Measurements from ENCODE around the gene CDK5RAP2.

CDK5RAP2 gene

DNA sequence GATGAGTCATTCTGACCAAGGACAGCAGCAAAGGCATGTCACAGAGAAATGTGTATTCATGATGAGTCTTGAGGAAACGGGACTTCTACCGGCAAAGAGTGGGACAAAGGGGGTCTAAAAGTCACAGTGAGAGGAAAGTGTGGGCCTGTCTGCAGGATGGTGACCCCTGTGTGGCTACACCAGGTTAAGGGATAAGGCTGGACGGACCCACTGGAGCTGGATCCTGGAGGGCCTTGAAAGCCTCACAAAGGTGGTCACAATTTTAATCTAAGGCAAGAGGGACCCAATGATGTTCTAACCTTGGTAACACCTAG is 176.5 kb downstream of the CDK5RAP2 start:
- FAIRE-seq = no peak

DNA sequence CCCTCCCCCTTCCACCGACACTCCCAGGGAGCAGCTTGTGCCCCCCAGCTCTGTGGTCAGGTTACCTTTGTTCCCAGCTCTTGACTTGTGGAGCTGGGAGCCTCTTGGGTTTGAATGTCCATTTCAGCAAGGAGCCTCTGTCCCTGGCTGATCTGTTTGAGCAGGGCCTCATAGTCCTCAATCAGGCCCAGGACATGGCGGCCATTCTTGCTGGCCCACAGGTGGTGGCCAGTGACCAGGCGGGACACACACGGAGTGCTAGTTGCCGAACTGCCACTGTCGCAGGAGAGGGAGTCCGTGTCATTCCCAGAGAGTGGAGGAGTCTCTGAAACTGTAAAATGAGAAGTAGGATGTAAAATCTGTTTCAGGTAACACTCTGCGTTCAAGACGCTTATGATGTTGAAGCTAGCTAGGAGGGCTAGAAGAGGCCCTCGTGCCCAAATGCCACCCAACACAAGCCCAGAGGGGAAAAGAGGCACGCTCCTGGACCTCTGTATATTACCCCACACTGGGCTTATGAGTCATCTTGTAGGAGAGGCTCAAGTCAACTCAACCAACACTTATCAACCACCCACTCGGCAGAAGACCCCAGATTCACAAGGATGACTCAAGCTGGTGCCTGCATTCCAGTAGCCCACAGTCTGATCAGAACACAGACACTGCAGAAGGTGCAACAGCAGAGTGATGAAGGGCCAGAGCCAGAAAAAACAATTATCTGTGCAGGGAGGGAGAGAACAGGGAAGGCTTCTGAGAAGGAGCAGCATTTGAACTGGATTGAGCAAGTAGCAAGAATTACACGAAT is 177.0 kb downstream of the CDK5RAP2 start:
- TF ChIP-seq POLR2A (IDR thresholded peaks at IDR 0.05; ENCODE audit: low read depth, low read length) = no peak
- FAIRE-seq (peak; percentile 96), DNase-seq (ENCODE audit: insufficient read length, low spot score) (peak; percentile 94)

More for the DNA sequence above, 176.5 kb downstream of the CDK5RAP2 start:
- no peak for DNase-seq (ENCODE audit: insufficient read length, low spot score)
- TF ChIP-seq POLR2A (IDR thresholded peaks at IDR 0.05; ENCODE audit: low read depth, low read length) = no peak

DNA sequence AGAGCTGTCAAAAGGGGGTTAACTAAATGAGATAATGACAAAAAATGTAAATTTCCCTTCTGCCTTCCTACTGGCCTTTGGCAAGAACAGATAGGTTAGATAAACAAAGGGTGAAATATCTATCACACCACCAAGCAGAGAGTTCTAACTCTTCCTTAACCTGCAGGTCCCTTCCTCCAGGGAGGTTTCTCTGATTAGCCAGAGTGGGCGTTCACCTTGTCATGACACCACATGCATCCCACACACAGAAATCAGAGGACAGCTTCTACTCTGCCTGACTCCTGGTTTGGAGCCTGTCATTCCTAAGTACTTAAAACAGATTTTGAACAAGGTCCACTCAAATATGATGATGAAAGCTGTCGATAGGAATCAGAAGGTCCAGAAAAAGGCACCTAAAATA is 180.0 kb downstream of the CDK5RAP2 start:
- DNase-seq (ENCODE audit: insufficient read length, low spot score) (no peak), FAIRE-seq (no peak)
- no peak for TF ChIP-seq POLR2A (IDR thresholded peaks at IDR 0.05; ENCODE audit: low read depth, low read length)

DNA sequence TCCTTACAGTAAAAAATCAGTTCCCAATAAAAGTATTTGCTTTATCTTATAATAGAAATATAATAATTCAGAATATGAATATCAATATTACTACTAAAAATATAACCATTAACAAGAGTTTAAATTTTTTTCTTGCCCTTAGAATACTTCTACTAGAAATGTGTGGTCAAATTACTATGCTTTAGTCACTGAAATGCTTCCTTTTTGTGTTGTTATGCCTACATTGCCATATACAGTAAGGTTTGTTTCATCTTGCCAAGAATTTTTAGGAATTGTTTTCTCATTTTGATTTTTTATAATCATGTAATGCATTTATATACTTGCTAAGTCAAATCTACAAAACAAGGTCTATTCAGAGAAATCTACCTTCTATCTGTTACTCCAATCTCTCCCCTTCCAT is 181.7 kb downstream of the CDK5RAP2 start:
- no peak for DNase-seq (ENCODE audit: insufficient read length, low spot score)
- TF ChIP-seq POLR2A (IDR thresholded peaks at IDR 0.05; ENCODE audit: low read depth, low read length) = no peak
- no peak for FAIRE-seq

DNA sequence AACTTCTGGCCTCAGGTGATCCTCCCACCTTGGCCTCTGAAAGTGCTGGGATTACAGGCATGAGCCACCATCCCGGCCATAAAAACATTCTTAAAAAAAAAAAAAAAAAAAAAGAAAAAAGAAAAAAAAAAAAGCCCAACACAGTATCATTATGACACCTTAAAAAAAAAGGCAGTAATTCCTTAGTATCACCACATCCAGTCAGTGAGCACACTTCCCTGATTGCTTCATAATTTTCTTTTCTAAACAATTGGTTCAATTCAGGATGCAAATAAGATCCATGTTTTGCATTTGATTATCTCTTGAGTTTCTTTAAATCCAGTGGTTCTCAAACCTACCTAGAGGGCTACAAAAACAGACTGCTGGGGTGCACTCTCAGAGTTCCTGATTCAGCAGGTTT is 182.5 kb downstream of the CDK5RAP2 start:
- FAIRE-seq (no peak), DNase-seq (ENCODE audit: insufficient read length, low spot score) (no peak)
- no peak for TF ChIP-seq POLR2A (IDR thresholded peaks at IDR 0.05; ENCODE audit: low read depth, low read length)

DNA sequence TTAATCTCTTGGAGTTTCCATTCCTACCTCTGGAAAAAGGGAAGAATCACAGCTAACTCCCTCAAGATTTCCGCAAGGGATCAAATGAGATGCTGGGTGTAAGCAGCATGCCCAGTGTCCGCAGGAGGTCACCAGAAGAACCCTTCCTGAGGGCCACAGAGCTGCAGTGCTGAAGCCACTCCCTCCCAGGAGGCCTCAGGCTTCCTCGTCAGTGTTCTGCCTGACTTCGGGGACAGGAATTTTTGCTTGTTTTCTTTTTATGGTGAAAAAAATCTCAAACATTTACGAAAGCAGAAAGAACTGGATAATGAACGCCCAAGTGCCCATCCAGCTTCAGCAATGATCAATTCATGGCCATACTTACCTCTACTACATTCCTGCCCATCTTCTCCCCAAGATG is 183.0 kb downstream of the CDK5RAP2 start:
- DNase-seq (ENCODE audit: insufficient read length, low spot score) (no peak), FAIRE-seq (no peak)
- no peak for TF ChIP-seq POLR2A (IDR thresholded peaks at IDR 0.05; ENCODE audit: low read depth, low read length)

DNA sequence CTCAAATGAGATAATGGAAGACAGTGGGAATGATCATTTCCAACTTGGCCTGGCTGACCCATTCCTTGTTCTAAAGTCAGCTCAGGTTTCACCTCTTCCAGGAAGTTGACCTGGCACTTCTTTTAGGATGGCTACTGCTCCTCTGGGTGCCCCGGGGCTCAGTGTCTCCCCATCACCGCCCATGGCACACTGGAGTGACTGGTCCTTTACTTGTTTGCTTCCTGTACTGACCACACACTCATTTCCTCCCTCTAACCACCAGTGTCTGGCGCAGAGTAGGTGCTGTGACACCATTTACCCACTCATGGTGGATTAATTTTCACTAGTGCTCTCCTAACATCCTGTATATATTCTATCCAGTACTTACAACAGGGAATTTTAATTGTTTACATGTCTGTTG is 183.5 kb downstream of the CDK5RAP2 start:
- DNase-seq (ENCODE audit: insufficient read length, low spot score) = no peak
- no peak for FAIRE-seq
- no peak for TF ChIP-seq POLR2A (IDR thresholded peaks at IDR 0.05; ENCODE audit: low read depth, low read length)

DNA sequence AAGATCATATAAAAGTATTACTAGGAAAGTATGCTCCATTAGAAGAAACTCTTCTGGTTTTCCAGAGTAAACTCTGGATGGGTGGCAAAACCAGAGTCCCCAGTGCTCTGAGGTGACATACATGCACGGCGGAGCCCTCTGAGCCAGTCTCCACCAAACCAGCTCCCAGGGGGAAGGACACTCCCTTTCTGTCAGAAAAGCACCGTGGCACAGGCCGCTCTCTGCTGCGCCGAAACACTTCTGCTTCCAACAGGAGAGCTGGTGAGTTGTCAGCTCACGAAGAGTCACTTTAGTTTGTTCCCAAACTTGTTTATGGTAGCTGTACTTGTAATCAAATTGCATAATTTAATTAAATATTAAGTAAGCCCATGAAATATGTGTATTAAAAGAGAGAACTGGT is 184.6 kb downstream of the CDK5RAP2 start:
- FAIRE-seq (no peak), DNase-seq (ENCODE audit: insufficient read length, low spot score) (no peak)
- TF ChIP-seq POLR2A (IDR thresholded peaks at IDR 0.05; ENCODE audit: low read depth, low read length) = no peak

DNA sequence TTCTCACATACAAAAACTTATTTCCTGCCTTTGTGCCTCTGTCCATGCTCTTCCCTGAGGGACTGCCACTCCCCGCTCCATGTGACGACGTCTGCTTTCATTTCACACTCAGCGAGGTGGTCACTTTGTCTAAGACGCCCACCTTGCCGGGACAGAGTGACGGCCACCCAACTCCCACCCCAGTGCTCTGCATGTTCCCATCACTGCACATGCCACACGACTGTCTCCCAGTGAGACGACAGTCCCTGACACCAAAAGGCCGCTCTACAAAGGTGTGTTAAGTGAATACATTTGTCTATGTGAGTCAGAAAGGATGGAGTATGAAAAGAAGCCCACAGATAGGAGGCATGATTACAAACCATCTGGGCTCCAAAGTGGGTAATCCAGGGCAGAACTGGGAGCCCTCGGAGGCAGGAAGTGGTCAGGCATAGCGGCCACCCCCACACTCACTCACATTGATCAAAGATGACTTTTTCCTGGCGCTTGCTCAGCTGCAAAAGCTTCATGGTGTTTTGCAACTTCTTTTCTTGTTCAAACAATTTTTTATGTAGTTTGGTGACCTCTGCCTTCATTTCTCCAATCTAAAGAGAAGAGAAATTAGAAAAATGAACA is 185.8 kb downstream of the CDK5RAP2 start:
- FAIRE-seq = peak; percentile 96
- no peak for TF ChIP-seq POLR2A (IDR thresholded peaks at IDR 0.05; ENCODE audit: low read depth, low read length)
- DNase-seq (ENCODE audit: insufficient read length, low spot score) = peak; percentile 92

DNA sequence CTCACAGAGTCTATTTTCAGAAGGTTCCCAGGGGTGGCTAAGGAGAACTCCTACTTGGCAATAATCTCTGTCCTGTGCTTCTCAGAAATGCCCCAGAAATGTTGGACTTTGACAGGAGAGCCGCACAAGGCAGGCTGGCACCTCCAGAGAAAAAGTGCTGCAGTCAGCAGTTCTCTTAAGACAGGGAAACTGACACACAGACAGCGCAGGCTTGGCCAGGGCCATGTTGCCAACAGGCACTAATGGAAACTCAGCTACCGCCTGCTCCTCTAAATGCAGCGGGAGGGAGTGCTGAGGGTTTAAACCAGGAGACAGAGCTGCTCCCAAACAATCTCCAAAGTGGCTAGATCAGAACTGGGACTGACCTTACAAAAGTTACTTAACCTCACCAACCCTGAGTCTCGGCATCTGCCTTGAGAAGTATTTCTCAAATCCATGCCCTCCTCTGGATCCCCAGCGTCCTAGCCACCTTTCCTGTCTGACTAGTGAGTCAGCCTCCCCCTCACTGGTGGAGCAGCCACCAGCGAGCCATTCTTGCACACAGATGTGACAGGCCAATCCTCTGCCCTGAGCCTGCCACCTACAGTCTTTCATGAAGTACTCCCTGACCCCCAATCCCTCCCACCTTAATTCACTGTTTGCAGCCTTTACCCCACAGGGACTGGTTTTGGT is 186.4 kb downstream of the CDK5RAP2 start:
- DNase-seq (ENCODE audit: insufficient read length, low spot score) = peak; percentile 64
- peak; percentile 36 for FAIRE-seq
- no peak for TF ChIP-seq POLR2A (IDR thresholded peaks at IDR 0.05; ENCODE audit: low read depth, low read length)

DNA sequence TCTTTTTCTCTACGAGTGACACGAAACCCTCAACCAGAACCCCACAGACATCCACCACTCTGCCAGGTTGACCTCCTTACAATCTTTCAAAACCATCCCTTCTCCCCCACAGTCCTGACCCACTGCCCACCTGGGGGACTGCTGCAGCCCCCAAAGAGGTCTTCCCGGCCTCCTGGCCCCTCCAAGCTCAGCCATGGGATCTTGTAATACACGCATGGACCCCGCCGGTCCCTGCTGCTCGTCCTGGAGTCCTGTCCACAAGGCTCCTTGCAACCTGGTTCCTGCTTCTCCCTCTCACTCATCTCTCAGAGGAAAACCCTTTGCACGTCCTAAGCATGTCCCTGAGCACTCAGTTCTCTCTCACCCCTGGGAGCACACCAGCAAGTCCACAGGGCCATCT is 187.3 kb downstream of the CDK5RAP2 start:
- DNase-seq (ENCODE audit: insufficient read length, low spot score) (no peak), FAIRE-seq (no peak)
- TF ChIP-seq POLR2A (IDR thresholded peaks at IDR 0.05; ENCODE audit: low read depth, low read length) = no peak

DNA sequence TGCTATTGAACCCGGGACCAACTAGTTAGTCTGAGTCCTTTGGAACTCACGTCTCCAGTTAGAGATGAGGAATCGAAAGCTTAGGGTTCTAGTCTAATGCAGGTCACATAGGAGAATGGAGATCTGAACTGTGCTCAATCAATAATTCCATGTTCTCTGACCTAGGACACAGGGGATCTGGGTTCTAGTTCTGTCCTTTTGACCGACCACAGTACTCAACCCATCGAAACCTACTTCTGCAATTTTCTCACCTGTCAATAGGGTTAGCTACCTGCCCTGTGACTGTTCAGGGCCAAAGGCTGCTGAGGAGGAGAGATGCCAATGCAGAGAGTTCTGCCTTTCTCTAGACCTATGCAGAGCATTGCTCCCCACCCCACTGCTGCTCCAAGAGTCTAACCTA is 187.7 kb downstream of the CDK5RAP2 start:
- FAIRE-seq = no peak
- no peak for TF ChIP-seq POLR2A (IDR thresholded peaks at IDR 0.05; ENCODE audit: low read depth, low read length)
- DNase-seq (ENCODE audit: insufficient read length, low spot score) = no peak

DNA sequence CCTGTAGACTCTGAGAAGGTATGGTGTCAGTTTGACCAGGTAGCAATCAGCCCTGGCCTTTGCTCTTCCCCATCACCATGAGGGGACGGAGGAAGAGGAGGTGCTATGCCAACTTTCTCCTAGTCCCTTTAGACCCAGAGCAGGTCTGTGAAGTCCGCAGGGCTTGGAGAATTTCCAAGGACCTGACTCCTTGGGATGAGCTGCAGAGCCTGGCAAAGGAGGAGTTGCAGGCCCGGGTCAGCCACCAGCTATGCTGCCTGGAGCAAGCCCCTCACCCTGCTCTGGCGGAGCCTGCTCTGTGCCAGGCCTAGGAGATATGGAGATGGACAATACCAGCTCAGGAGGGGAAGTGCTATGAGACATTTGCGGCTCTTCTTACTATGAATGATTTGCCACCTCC is 188.3 kb downstream of the CDK5RAP2 start:
- FAIRE-seq (no peak), DNase-seq (ENCODE audit: insufficient read length, low spot score) (no peak)
- TF ChIP-seq POLR2A (IDR thresholded peaks at IDR 0.05; ENCODE audit: low read depth, low read length) = no peak

DNA sequence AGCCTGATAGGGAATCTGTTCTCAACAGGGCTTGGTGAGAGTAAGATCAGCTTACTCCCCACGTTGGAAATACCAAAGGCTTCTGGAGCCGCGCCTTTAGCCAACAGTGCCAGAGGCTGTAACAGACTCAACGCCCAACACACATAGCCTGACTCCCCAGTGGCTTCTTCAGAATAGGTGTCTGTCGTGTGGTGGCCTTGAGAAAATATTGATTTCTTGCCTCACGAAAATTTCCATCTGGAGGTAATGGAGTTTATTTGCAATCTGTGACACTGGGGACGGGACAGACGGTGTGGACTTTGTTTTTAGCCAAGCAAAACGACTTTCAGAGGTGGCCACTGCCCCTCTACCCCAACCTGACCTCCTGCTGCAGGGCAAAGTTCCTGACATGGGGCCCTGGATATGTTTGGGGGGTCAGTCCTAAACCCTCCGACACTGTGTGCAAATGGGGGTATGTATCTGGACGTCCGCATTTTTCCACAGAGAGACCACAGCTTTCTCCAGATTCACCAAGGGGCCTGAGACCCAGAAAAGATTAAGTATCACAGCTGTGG is 189.3 kb downstream of the CDK5RAP2 start:
- no peak for TF ChIP-seq POLR2A (IDR thresholded peaks at IDR 0.05; ENCODE audit: low read depth, low read length)
- FAIRE-seq = no peak
- DNase-seq (ENCODE audit: insufficient read length, low spot score) = no peak

Measured in H54 (cell line).